AML-193 (cell line): ENCODE results near the gene KIF3B.
"Not testable (repeated sequence)": the region's sequence is repeated elsewhere in the genome, so short reads cannot be mapped to it uniquely, and the experiment has no call there.

Experiments used
- DNase-seq, 2 experiments: peaks; one replicate each; lab custom pipeline; 2025; lab: John Stamatoyannopoulos, UW

Gene KIF3B

DNA sequence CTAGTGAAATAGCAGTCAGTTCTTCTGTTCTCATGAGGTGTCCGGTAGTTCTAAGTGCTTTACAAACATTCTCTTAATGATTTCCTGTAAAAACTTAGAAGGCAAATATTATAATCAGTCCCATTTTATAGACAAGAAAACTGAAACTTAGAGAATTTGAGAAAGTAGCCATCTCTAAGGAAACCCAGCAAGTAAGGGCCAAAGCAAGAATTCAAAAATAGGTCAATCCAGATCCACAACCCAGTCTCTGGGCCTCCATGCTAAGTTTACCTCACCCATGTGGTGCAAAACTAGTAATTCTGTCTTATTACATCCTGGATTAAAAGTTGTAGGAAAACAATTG lies 53.1 kb downstream of the KIF3B start:
- DNase-seq, result no peak

GRCh38 chr20:32332614-32333013 lies 55.2 kb downstream of the KIF3B start:
- DNase-seq, result no peak

DNA sequence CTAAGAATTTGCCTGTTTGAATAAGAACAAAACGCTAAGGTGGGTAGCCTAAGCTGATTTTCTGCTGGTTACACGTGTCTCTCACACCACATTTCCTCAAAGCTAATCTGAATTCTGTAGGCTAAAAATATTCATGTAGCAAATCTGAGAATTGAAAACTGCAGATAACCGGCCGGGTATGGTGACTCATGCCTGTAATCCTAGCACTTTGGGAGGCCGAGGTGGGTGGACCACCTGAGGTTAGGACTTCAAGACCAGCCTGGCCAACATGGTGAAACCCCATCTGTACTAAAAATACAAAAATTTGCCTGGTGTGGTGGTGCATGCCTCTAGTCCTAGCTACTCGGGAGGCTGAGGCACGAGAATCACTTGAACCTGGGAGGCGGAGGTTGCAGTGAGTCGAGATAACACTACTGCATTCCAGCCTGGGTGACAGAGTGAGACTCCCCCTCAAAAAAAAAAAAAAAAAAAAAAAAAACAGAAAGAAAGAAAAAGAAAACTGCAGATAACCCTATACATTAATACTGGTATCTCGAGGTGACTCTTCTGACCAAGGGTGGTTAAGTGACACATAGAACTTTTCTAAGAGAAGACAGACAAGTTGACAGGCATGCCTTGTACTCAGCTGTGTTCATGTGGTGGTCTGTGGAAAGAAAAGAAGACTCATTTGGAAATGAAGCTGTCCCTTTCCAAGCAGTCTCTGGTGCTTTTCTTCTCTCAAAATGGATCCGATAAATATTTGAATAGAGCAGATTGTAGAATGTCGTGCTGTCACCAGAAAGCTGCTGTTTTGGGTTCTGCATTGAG lies 55.9 kb downstream of the KIF3B start:
- DNase-seq, result no peak

- DNase-seq, result no peak
These were observed 56.8 kb downstream of the KIF3B start for GRCh38 chr20:32333988-32334885.

DNA sequence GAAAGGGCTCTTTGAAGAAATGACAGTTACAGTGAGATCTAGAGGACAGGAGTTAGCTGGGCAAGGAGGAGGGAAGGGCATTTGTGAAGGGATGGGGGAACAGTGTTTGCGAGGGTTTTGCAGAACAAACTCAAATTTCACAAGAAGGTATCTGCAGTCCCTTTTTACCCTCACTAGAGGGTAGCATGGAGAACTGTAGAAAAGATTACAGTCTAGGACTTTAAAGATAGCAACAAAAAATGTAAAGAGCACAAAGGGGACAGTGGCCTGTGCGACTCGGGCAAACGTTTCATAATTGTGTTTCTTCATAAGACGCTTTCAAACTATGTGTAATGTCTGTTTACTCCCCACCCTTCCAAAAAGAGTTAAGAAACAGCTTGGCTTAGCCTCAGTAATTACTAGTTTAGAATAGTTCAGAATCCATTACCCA lies 59.5 kb downstream of the KIF3B start:
- peak; percentile 77 to 82 for DNase-seq

- no peak for DNase-seq
These were observed 60.6 kb downstream of the KIF3B start for GRCh38 chr20:32337937-32338661.

DNA sequence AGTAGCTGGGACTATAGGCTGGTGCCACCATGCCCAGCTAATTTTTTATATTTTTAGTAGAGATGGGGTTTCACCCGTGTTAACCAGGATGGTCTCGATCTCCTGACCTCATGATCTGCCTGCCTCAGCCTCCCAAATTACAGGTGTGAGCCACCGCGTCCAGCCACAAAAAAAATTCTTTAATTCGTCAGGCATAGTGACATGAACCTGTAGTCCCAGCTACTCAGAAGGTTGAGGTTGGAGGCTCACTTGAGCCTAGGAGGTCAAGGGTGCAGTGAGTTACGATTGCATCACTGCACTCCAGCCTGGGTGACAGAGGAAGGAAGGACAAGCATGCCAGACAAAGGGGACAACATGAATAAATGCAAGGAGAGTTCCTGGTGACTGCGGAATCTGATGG lies 61.2 kb downstream of the KIF3B start:
- peak; percentile 7 to 12 for DNase-seq

DNA sequence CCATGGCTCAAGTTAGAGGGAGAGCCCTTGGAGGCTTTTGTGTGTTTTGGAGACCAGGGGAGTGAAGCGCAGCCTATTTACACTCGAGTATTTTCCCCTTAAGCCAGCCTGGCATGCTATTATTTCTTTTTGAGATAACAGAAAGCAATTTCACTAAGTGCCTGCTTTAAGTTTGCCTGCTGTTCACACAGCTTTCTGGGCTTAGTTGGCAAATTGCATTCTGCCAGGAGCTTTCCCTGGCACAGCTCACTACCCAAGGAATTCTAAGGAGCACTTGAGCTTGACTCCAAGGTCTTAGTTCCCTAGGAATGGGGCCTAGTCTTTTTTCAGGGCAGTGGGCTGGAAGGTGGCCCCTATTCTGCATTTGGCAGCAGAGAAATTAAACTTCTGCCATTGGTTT lies 61.7 kb downstream of the KIF3B start:
- no peak for DNase-seq

DNA sequence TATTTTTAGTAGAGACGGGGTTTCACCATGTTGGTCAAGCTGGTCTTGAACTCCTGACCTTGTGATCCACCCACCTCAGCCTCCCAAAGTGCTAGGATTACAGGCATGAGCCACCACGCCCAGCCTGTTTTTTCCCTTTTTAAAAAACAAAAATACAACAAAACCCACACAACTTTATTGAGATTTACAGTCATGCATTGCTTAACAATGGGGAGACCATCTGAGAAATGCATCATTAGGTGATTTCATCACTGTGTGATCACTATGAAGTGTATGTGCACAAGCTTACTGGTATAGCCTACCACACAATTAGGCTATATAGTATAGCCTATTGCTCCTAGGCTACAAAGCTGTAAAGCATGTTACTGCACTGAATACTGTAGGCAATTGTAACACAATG lies 63.6 kb downstream of the KIF3B start:
- not testable (repeated sequence) for DNase-seq

DNA sequence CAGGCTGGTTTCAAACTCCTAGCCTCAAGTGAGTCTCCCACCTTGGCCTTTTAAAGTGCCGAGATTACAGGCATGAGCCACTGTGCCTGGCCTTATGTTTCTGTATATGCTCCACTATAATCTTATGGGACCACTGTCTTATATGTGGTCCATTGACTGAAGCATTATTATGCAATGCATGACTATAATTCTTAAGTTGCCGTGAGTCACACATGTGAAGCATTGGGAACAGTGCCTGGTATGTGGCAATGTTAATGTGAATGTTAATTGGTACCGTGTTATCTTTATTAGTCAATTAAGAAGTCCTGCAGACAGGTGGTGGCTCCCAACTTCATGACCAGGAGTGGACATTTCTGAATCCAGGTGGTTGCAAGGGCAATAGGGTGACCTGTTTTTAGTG lies 66.0 kb downstream of the KIF3B start:
- no peak for DNase-seq

DNA sequence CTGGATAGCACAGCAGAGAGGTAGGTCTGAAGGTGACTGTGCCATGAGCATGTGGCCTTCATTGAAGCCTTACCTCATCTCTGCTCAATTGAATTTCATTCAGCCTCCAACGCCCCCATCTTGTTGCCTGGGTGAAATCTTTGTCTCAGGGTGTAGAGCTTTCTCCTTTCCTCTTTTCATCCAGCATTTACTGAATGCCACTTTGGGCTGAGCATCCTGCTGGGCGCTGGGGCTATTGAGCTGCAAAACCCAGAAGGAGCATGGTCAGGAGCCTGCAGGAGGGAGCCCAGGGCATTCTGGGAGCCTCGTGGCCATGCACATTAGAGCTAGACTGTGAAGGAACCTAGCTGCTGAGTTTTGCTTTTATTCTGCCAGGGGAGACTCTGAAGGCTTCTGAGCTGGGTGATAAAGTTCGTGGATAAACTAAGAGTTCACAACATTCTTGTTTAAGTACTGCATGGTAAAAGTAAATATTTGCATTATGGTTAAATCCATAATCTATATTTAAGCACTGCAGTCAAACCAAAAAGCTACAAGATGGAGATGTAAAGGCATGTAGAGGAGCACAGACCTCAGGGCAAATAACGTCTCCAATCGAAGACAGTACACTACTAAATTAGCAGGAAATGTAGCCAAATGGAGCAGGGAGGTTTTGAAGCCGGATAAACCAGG lies 67.5 kb downstream of the KIF3B start:
- DNase-seq, result no peak

- DNase-seq, result no peak
These were observed 70.8 kb downstream of the KIF3B start for GRCh38 chr20:32348207-32348606.

GRCh38 chr20:32350421-32350820 lies 73.0 kb downstream of the KIF3B start:
- DNase-seq, result no peak

GRCh38 chr20:32352121-32352720 lies 74.8 kb downstream of the KIF3B start:
- no peak for DNase-seq

GRCh38 chr20:32353848-32354496 lies 76.5 kb downstream of the KIF3B start:
- DNase-seq, result no peak

- no peak for DNase-seq
These were observed 77.4 kb downstream of the KIF3B start for GRCh38 chr20:32354592-32355416.

DNA sequence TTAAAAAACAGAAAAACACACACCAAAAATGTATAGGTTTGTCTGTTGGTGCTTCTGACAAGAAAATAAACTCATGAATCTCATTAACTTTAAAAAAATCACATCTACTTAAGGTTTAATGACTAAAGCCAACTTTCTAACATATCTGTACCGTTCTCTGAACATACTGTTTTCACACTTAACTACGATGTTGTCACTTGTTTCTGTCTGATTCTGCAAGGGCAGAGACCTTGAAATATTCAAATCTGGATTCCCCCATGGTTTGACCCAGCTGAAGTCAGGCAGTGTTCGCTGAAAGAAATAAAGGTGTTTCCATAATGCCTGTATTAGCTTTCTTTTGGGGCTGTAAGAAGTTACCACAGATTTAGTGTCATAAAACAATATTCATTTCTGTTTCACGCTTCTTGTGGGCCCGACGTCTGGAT lies 78.0 kb downstream of the KIF3B start:
- no peak for DNase-seq

GRCh38 chr20:32355907-32356621 lies 78.6 kb downstream of the KIF3B start:
- DNase-seq, result not testable (repeated sequence)

GRCh38 chr20:32356622-32357374 lies 79.3 kb downstream of the KIF3B start:
- DNase-seq, result peak in 1 of 2 experiments; percentile 14
